GM13977 (cell line): ENCODE data around the gene MEX3D.
"Not testable (repeated sequence)": the region's sequence is repeated elsewhere in the genome, so short reads cannot be mapped to it uniquely, and the experiment has no call there.

Experiments used
- DNase-seq: peaks from one replicate; pipeline ENCODE4 v3.0.0; 2012; ENCODE audit warnings: low spot score
- CTCF ChIP-seq: IDR thresholded peaks from 2 replicates; pipeline ENCODE4 v1.5.1; 2012; ENCODE audit warnings: mild to moderate bottlenecking, control low read depth; ENCODE audit not compliant: insufficient read depth; ENCODE audit errors: extremely low read depth, missing control alignments
- in situ Hi-C: fragments of 300-500 bp; cut with MboI; formaldehyde crosslinking; loops from one replicate; pipeline ENCODE4 v1.12.0; 2022; ENCODE audit warnings: low sequenced_read_pairs, low pct_unique_long_range_greater_than_20kb, mixed read lengths, inconsistent platforms; ENCODE audit not compliant: unreplicated experiment

Gene MEX3D

GRCh38 chr19:1524287-1524971 lies 43.7 kb downstream of the MEX3D start:
- in situ Hi-C loops = no loop called here
- no peak for DNase-seq
- no peak for TF ChIP-seq CTCF

- in situ Hi-C loops = no loop called here
- DNase-seq = no peak
- no peak for TF ChIP-seq CTCF
Observed at GRCh38 chr19:1523412-1524286, 44.5 kb downstream of the MEX3D start, which contains the start of gene PLK5. Gene PLK5, plus strand, starts transcription at chr19:1524077. Its CDS starts 2,920 bp downstream, at chr19:1526997.

GRCh38 chr19:1522838-1523237 lies 45.3 kb downstream of the MEX3D start:
- no peak for TF ChIP-seq CTCF
- in situ Hi-C loops = no loop called here
- DNase-seq = no peak

GRCh38 chr19:1522061-1522460 lies 46.1 kb downstream of the MEX3D start:
- no peak for DNase-seq
- TF ChIP-seq CTCF = no peak
- in situ Hi-C loops = no loop called here

GRCh38 chr19:1521636-1522035 lies 46.5 kb downstream of the MEX3D start:
- in situ Hi-C loops = no loop called here
- no peak for DNase-seq
- TF ChIP-seq CTCF = no peak

- in situ Hi-C loops = no loop called here
- no peak for DNase-seq
Observed at GRCh38 chr19:1520203-1520780, 47.8 kb downstream of the MEX3D start.

GRCh38 chr19:1519802-1520201 lies 48.3 kb downstream of the MEX3D start:
- DNase-seq, in situ Hi-C loops: not testable (repeated sequence)

More at GRCh38 chr19:1520203-1520780, 47.8 kb downstream of the MEX3D start:
- no peak for TF ChIP-seq CTCF
